GM23338 (cell line): ENCODE measurements around the gene LRFN3. TPM values are rescaled to one million over a fixed set of nuclear protein-coding genes. Genes with fewer than 3 reads are reported as not detected.

Experiments
- ATAC-seq: fragments of 200-7000 bp; cut with Tn5 transposase; 3 replicates; pipeline ENCODE4 v1.9.1; 2020
- DNase-seq: peaks from one replicate; pipeline ENCODE4 v3.0.0-alpha.2; 2015; ENCODE audit warnings: low spot score
- H2AFZ ChIP-seq: fragments of 200-600 bp; sonication (generic); 2 replicates; pipeline ENCODE4 v1.8.0; 2016; ENCODE audit warnings: antibody characterized with exemption, mild to moderate bottlenecking, moderate library complexity
- H3F3A ChIP-seq: fragments of 200-600 bp; sonication (generic); replicated peaks from 2 replicates; pipeline ENCODE4 v1.8.0; 2017; ENCODE audit warnings: antibody characterized with exemption, mixed run types, low read depth
- H3K27ac ChIP-seq: fragments of 200-600 bp; sonication (generic); 2 replicates; pipeline ENCODE4 v1.6.1; 2016; ENCODE audit warnings: low read depth
- H3K27me3 ChIP-seq: fragments of 200-600 bp; sonication (generic); 2 replicates; pipeline ENCODE4 v1.8.0; 2016; ENCODE audit warnings: mild to moderate bottlenecking, mixed run types, moderate library complexity; ENCODE audit not compliant: insufficient read depth
- H3K36me3 ChIP-seq: fragments of 200-600 bp; sonication (generic); 2 replicates; pipeline ENCODE4 v1.8.0; 2016; ENCODE audit warnings: mild to moderate bottlenecking; ENCODE audit not compliant: insufficient read depth
- H3K4me1 ChIP-seq: fragments of 200-600 bp; sonication (generic); 2 replicates; pipeline ENCODE4 v1.8.0; 2016; ENCODE audit warnings: mild to moderate bottlenecking, moderate library complexity; ENCODE audit not compliant: insufficient read depth
- H3K4me2 ChIP-seq: fragments of 200-600 bp; sonication (generic); 2 replicates; pipeline ENCODE4 v1.7.1; 2017; ENCODE audit warnings: mixed run types
- H3K4me3 ChIP-seq: fragments of 200-600 bp; sonication (generic); 2 replicates; pipeline ENCODE4 v1.6.1; 2016; ENCODE audit warnings: mixed run types
- H3K79me2 ChIP-seq: fragments of 200-600 bp; sonication (generic); replicated peaks from 2 replicates; pipeline ENCODE4 v1.8.0; 2017; ENCODE audit warnings: mild to moderate bottlenecking; ENCODE audit not compliant: insufficient read depth
- H3K9me2 ChIP-seq: fragments of 200-600 bp; sonication (generic); 2 replicates; pipeline ENCODE4 v1.8.0; 2017; ENCODE audit not compliant: insufficient read depth
- H4K20me1 ChIP-seq: fragments of 200-600 bp; sonication (generic); replicated peaks from 2 replicates; pipeline ENCODE4 v1.8.0; 2017; ENCODE audit warnings: mild to moderate bottlenecking; ENCODE audit not compliant: insufficient read depth
- H3K27ac Mint-ChIP-seq: 2 replicates; pipeline ENCODE4 v1.8.0; 2020; ENCODE audit warnings: inconsistent platforms, mild to moderate bottlenecking, moderate library complexity, mixed read lengths
- H3K27me3 Mint-ChIP-seq: 3 replicates; pipeline ENCODE4 v1.8.0; 2022; ENCODE audit warnings: low read depth, mild to moderate bottlenecking, moderate library complexity, mixed read lengths, inconsistent platforms; ENCODE audit not compliant: insufficient read depth, poor library complexity
- H3K36me3 Mint-ChIP-seq: 3 replicates; pipeline ENCODE4 v1.8.0; 2021; ENCODE audit warnings: low read depth, mild to moderate bottlenecking, inconsistent platforms, moderate library complexity, mixed read lengths
- H3K4me1 Mint-ChIP-seq: 3 replicates; pipeline ENCODE4 v1.8.0; 2020; ENCODE audit warnings: mild to moderate bottlenecking, inconsistent platforms, mixed read lengths
- H3K4me3 Mint-ChIP-seq: 3 replicates; pipeline ENCODE4 v1.8.0; 2021; ENCODE audit warnings: moderate library complexity, mild to moderate bottlenecking, inconsistent platforms, mixed read lengths
- H3K9me3 Mint-ChIP-seq: 3 replicates; pipeline ENCODE4 v1.8.0; 2020; ENCODE audit warnings: moderate library complexity, mild to moderate bottlenecking, inconsistent platforms, mixed read lengths
- CREB1 ChIP-seq: fragments of 250-450 bp; sonication (Bioruptor Pico); IDR thresholded peaks from 2 replicates; pipeline ENCODE4 v1.5.0; 2020; ENCODE audit warnings: low read depth, mild to moderate bottlenecking, moderate library complexity
- ETS1 ChIP-seq: IDR thresholded peaks from 2 replicates; pipeline ENCODE4 v1.6.1; 2016; ENCODE audit warnings: antibody characterized with exemption
- EZH2 ChIP-seq: fragments of 200-600 bp; sonication (generic); IDR thresholded peaks from one replicate; pipeline ENCODE4 v1.8.0; 2017; ENCODE audit warnings: antibody characterized with exemption, mild to moderate bottlenecking, low read depth; ENCODE audit not compliant: unreplicated experiment
- EZH2phosphoT487 ChIP-seq: fragments of 200-600 bp; sonication (generic); IDR thresholded peaks from one replicate; pipeline ENCODE4 v1.8.1; 2018; ENCODE audit warnings: antibody characterized with exemption; ENCODE audit not compliant: unreplicated experiment
- JUNB ChIP-seq: IDR thresholded peaks from one replicate; pipeline ENCODE4 v1.6.1; 2016; ENCODE audit warnings: antibody characterized with exemption; ENCODE audit not compliant: unreplicated experiment
- NANOG ChIP-seq: IDR thresholded peaks from 2 replicates; pipeline ENCODE4 v1.6.1; 2016; ENCODE audit warnings: antibody characterized with exemption, borderline replicate concordance
- POLR2AphosphoS5 ChIP-seq: IDR thresholded peaks from 2 replicates; pipeline ENCODE4 v1.6.1; 2016; ENCODE audit warnings: antibody characterized with exemption, low read depth
- REST ChIP-seq: IDR thresholded peaks from one replicate; pipeline ENCODE4 v1.6.1; 2018; ENCODE audit warnings: antibody characterized with exemption; ENCODE audit not compliant: unreplicated experiment
- STAT1 ChIP-seq: IDR thresholded peaks from one replicate; pipeline ENCODE4 v1.6.1; 2016; ENCODE audit warnings: antibody characterized with exemption; ENCODE audit not compliant: unreplicated experiment
- ZNF114 ChIP-seq: fragments of 250-450 bp; sonication (Bioruptor Pico); IDR thresholded peaks from 2 replicates; pipeline ENCODE4 v1.5.0; 2020; ENCODE audit warnings: mild to moderate bottlenecking, moderate library complexity
- ZNF331 ChIP-seq: fragments of 250-450 bp; sonication (Bioruptor Pico); IDR thresholded peaks from 2 replicates; pipeline ENCODE4 v1.5.0; 2020; ENCODE audit warnings: low read depth, mild to moderate bottlenecking, moderate library complexity
- polyA plus RNA-seq: library from polyadenylated mRNA; unstranded; fragments of >200 nt; fragmentation: Nextera tagmentation; extraction: Ambion mirVana; gene quantifications from 2 replicates; pipeline ENCODE4 v1.2.1, GENCODE V29; 2016
- total RNA-seq: library from RNA; depleted of rRNA; stranded (reverse); fragments of >200 nt; shearing (Covaris generic); gene quantifications from 2 replicates; pipeline ENCODE4 v1.2.3, GENCODE V29; 2014

LRFN3 gene
- total and polyA plus RNA-seq, 2 experiments from 2014 or later = 5.8 to 15.1 TPM

DNA sequence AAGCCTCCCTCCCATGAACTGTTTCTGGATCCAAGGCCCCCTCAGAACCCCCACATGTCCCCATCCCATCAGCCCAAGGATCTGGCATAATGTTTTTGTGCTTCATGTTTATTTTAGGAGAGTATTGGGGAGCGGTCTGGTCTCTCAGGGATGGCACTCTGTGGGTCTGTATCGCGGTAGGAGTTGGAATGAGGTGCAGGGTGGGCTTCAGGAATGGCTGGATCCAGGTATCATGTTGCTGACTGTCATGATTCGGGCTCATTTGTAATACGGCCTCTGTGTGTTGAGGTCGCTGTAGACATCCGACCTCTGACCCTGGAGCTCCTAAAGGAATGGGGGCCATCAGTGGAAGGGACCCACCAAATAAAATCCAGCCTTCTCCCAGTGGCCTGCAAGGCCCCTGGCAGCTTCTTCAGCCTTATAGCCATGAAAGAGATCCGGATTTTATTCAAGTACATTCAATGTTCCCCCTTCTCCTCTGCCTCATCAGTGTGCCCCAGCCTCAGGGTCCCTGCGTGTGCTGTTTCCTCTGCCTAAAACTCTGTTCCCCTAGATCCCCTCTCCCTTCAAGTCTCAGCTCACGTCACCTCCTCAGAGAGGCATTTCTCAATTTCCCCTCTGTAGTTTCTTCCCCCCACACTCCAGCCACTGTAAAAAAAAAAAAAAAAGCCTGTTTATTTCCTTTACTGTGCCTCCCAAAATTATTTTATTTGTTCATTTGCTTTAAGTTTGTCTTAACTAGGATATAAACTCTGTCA is 31.7 kb upstream of the LRFN3 start:
- ATAC-seq (no peak), DNase-seq (no peak)
- peaks cover 16% of the 10 kb centered on the region; the same call in 1 of the 2 replicates for H3F3A ChIP-seq
- no peaks in the 10 kb centered on the region for H3K36me3 ChIP-seq
- H3K4me1 ChIP-seq = peaks cover 35% of the 10 kb centered on the region
- no peaks in the 10 kb centered on the region for H3K79me2 ChIP-seq
- no peak for TF ChIP-seq NANOG
- no peak for TF ChIP-seq EZH2phosphoT487
- TF ChIP-seq ETS1 = no peak
- TF ChIP-seq STAT1 = no peak
- TF ChIP-seq CREB1 (CRISPR knock-in tag) = no peak
- TF ChIP-seq JUNB = no peak
- TF ChIP-seq REST = no peak
- TF ChIP-seq ZNF114 (CRISPR knock-in tag) = no peak
- TF ChIP-seq POLR2AphosphoS5 = no peak
- no peaks in the 10 kb centered on the region for H3K9me2 ChIP-seq
- Mint-ChIP-seq H3K4me3 (peak overlapping the region; percentile 36; the same call in 2 of the 3 replicates), H3K27ac (no peak overlapping the region), H3K9me3 (no peaks in the 10 kb centered on the region; the same call in 2 of the 3 replicates), H3K27me3 (peaks cover 22% of the 10 kb centered on the region), H3K4me1 (peaks cover 45% of the 10 kb centered on the region), H3K36me3 (no peaks in the 10 kb centered on the region)
- H3K4me2 ChIP-seq = no peak overlapping the region
- H2AFZ ChIP-seq = no peak overlapping the region
- no peak overlapping the region for H3K4me3 ChIP-seq
- 0 out of 2 replicates have a peak overlapping the region, but pooled peaks have one; percentile 39 for H3K27ac ChIP-seq
- H4K20me1 ChIP-seq = no peaks in the 10 kb centered on the region
- H3K27me3 ChIP-seq = no peaks in the 10 kb centered on the region

DNA sequence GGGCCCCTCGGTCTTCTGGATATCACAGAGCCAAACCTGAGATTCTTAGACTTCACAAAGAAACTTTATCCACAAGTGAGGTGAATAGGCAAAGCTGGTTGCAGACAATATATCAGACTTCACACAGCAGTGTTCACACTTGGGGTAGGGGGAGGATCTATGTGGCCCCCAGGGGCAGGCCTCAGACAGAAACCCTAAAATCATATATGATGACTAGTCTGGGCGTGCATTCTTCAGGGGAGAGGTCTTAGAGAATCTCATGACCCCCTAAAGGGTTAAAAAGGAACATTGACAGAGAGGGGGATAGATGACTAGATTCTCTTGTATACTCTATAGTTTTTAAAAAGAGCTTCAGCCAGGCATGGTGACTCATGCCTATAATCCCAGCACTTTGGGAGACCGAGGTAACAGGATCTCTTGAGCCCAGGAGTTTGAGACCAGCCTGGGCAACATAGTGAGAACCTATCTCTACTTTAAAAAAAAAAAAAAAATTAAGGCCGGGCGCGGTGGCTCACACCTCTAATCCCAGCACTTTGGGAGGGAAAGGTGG is 30.9 kb upstream of the LRFN3 start:
- ATAC-seq (no peak), DNase-seq (no peak)
- H3K27ac ChIP-seq = 0 out of 2 replicates have a peak overlapping the region, but pooled peaks have one; percentile 39
- no peaks in the 10 kb centered on the region for H3K36me3 ChIP-seq
- H3K4me3 Mint-ChIP-seq = no peak overlapping the region
- no peaks in the 10 kb centered on the region for H3K79me2 ChIP-seq
- no peak overlapping the region for H3K4me3 ChIP-seq
- peaks cover 16% of the 10 kb centered on the region; the same call in 1 of the 2 replicates for H3F3A ChIP-seq
- peaks cover 37% of the 10 kb centered on the region for H3K4me1 ChIP-seq
- no peak overlapping the region for H3K4me2 ChIP-seq
- no peaks in the 10 kb centered on the region for H4K20me1 ChIP-seq
- peaks cover 20% of the 10 kb centered on the region for H3K27me3 Mint-ChIP-seq
- H3K9me2 ChIP-seq = no peaks in the 10 kb centered on the region
- peaks cover 47% of the 10 kb centered on the region for H3K4me1 Mint-ChIP-seq
- H3K27me3 ChIP-seq = no peaks in the 10 kb centered on the region
- H3K9me3 Mint-ChIP-seq = no peaks in the 10 kb centered on the region; the same call in 2 of the 3 replicates
- H3K36me3 Mint-ChIP-seq = no peaks in the 10 kb centered on the region
- H3K27ac Mint-ChIP-seq = no peak overlapping the region
- no peak overlapping the region for H2AFZ ChIP-seq
- TF ChIP-seq JUNB (no peak), ETS1 (no peak), EZH2 (no peak), ZNF331 (CRISPR knock-in tag) (no peak), NANOG (no peak), EZH2phosphoT487 (no peak), STAT1 (no peak)
